Measurements from ENCODE around the gene SLC6A18. TPM values are rescaled to one million over a fixed set of nuclear protein-coding genes. Genes with fewer than 3 reads are reported as not detected.
A peak's percentile ranks its signal among the peaks of the same experiment; 100 is the strongest.

The SLC6A18 gene
- polyA plus RNA-seq, 1 donor: 0.53 TPM

DNA sequence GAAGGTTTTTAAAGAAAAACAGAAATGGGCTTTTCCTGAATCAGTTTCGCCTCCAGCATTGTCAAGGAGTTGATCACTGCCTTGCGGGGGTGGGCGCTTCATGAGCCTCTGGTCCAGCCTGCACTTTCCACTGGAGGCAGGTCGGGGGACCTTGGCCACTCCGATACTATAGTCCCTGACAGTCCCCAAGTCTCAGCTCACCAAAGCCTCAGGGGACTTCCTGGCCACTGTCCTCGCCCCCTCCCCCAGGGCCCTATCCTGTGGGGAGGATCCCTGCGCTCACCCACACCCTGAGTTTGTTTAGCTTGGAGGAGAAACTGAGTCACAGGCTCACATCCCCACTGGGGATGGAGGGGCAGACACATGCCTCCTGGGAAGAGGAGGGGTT is 22.4 kb upstream of the SLC6A18 start:
- DNase-seq: no peak

DNA sequence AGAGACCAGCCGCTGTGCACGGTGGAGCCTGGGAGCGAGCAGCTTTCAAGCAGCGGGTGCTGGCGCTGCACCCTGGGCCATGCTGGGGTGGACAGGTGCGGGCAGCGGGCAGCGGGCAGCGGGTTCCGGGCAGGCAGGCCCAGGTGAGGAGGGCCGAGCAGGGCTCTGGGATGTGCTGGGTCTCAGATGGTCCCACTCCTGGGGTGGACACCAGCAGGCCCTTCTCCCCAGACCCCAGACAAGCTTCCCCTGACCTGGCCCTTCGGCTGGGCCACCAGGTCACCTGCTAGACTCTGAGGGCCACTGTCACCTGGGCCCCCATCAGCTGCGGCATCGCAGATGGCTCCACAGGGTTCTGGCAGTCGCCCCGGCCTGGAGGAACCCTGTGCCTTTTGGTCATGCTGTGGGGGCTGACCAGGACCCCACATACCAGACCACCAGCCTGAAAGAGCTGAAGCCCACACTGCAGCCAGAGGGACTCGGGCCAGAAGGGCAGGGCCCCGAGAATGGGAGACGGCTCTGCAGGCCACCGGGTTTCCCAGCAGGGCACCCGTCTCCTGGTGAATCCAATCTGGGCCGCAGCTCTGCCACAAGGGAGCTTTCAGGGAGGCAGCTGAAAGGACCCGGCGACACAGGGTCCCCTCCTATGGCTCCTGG is 21.7 kb upstream of the SLC6A18 start:
- DNase-seq: no peak

DNA sequence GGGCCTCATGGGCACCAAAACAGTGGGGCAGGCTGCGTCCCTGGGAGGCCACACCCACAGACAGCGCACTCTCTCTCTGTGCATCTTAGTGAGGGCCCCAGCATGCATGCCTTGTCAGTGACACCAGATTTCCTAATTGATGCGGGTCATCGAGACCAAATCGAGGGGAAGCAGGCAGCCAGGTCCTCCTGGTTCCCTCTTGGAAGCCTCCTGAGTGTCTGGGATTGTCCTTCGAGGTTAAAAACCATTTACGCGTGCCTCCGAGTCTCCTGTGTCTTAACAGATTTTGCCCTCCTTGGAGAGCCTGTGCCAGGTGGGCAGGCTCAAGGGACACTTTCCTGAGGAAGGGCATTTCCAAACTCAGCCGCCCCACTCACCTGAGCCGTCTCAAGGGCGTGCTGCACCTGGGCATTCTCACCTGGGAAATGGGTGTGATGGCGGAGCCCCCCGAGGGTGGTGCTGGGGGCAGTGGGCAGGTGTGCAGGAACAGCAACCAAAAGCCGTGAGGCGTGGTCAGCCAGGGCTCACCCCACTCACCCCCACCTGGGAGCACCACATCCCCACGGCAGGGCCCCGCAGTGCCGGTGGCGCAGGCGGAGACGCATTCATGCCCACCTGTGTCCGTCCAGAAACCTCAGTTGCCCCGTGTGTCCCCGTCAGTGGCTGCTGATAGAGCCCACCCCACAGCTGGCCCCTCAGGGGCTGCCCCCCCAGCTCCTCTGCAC is 21.1 kb upstream of the SLC6A18 start:
- no peak for DNase-seq

DNA sequence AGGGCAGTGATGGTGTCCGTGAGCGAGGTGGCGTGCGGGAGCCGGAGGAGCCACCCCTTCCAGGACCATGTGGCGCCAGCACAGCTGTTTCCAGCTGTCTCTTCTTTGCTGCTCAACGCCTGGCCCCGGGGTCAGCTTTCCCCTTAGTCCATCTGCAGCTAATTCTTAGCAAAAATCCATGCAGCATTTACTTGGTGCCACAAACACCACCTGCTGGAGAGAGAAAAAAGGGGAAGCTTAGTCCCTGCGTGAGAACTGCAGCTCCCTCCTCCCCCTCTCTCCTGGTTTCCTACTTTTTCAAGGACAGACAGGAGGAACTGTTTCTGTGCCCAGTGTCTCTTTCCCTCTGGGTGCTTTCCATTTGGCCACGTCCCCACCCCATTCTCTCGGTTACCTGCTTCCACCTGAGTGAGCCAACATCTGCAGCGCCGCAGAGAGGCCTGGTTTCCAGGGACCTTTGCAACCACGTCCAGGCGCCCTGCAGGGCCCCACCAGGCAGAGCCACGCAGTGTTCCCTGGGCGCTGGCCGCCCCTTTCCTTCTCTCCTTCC is 20.4 kb upstream of the SLC6A18 start:
- DNase-seq: peak; percentile 84

DNA sequence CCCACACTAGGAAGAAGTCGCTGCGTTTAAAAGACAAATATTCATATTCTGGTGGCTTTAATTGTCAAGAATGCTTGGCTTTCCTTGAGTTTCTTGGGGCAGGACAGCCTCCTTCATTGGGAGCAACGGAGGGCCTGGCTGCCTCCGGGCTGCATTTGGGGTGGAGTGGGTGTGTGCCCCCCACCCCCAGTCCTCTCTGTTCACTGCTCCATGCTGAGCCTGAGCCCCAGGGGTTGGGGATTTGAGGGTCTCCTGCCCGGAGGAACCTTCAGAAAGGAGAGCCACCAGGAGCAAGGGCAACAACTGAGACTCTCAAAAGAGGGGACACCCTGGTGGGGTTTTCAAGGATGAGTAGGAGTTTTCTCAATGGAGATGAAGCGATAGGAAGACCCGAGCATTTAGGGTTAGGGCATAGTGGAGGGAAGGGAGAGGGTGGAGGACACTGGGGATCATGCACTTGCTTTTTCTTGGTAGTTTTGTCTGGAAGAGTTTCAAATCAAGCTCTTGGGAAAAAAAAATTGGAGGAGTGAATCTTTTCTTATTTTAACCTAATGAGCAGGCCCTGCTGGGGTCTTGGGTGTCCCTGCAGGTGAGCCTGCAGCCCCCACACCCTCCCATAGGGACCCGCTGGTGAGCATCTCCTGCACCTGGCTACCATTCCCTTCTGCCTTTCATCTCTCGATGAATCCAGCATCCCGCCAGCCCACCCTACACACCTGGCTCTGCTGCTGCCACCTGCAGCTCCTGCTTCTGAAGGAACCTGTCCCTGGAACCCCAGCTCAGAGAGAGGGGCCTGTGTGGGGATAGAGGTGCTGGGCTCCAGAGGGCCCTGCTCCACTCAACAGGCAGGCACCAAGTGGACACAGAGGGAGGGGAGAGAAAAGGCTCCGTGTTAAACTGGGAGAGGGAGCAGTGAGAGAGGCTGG is 19.7 kb upstream of the SLC6A18 start:
- no peak for DNase-seq

DNA sequence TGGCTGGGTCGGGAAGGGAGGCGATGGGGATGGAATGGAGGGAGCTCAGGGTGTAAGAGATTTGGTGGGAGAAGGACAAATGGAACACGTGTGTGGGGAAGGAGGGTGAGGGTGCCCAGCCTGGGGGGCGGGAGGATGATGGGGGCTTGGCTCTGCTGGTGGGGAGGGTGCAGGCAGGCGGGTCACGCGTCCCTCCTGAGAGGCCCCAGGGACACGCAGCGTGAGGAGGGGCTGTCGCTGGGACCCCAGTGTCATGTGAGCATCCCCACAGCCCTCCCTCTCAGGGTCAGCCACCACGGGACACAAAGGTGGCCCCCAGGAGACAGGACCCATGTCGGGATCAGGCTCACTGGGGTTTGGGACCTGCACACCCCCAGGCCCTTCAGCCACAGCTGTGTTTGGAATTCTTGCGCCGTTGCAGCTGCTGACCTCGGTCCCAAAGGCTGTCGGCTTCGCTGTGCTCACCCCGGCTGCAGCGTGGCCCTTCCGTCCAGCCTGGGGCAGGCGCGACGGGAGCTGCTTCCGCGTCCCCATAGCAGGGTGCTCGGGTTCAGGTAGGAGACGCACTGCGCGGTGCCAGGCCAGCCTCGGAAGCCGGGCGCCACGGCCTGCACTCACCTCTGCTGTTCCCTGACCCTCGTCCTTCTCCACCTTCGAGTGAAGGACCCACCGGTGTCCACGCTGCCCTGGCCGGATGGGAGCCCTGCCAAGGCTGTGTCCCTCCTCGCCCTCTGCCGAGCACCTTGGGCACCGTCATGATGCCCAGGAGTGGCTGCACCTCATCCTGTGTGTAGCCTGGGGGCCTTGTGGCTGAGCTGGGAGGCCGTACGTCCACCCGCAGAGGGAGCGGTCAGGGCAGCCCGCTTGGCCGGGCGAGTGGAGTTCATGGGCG is 18.4 kb upstream of the SLC6A18 start:
- DNase-seq: no peak

DNA sequence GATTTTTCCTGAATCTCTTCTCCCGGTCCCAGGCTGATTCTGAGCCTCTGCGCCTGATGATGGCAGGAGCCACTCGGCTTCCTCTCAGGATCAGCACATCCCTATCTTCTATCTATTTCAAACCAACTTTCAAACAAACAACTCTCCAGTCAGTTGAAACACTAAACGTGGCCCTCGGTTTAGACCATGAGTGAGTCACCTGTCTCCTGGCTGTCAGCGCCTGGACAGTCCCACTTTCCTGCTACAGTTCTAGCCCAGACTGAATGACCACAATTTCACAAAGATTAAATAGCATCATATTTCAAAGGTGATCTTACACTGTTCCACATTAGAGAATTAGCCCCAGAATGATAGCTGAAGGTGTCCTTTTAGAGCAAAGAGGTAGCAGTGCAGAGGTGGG is 17.6 kb upstream of the SLC6A18 start:
- no peak for DNase-seq

DNA sequence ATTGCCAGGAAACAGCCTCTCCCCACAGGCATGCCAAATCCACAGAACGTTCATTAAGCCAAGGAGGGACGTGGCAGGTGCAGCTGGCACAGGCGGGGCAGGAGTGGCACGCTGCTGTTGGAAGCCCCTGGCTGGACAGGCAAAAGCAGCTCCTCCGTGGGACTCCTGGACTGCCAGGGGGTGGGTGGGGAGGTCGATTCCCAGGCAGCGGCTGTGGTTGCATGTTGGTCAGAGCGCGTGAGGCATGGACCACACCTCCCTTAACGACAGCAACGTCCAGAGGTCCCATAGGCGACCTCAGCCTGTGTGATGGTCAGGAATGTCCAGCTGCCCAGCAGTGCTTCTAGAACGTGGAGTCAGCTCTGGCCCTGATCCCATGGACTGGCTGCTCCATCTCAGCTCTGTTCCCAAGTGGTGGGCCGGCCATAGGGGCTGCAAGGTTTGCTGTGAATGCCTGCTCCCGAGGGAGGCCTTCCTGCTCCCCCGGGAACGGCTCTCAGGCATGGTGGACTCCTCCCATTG is 16.9 kb upstream of the SLC6A18 start:
- DNase-seq: no peak

DNA sequence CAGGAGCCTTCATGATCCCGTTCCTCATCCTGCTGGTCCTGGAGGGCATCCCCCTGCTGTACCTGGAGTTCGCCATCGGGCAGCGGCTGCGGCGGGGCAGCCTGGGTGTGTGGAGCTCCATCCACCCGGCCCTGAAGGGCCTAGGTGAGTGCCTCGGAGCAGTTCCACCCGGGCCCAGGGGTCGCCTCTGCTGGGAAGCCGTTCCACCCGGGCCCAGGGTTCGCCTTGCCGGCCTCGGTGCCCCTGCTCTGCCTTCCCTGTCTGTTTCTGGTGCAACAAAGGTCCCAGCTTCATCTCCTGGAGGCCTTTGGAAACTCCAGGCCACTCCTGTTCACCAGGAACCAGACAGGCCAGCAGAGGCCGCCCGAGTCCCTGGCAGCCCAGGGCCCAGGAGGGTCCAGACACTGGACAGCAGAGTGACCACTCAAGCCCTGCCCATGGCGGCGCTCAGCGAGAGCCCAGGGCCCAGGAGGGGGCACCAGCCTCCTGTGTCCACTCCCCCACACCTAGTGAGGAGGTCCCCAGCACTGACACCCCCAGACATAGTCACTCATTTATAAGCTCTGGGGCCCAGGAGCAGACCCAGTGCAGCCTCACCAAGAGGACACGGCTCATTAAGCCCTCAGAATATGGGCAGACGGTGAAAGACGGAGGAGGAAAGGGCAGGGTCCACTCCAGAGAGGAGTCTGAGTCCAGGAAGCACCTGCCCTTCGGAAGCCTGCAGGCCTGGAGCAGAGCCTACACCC is 16.3 kb upstream of the SLC6A18 start:
- peak; percentile 76 for DNase-seq

DNA sequence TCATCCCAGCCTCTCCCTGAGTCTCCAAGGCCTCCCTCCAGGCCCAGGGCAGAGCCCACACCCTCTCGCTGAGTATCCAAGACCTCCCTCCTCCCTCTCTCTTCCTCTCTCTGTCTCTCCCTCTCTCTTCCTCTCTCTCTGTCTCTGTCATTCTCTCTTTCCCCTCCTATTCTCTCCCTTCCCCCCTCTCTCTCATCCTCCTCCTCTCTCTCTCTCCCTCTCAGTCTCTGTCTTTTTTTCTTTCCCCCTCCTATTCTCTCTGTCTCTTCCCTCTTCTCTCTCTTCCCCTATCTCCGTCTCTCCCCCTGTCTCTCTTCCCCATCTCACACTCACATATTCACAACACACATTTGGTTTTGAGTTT is 15.7 kb upstream of the SLC6A18 start:
- DNase-seq: no peak

DNA sequence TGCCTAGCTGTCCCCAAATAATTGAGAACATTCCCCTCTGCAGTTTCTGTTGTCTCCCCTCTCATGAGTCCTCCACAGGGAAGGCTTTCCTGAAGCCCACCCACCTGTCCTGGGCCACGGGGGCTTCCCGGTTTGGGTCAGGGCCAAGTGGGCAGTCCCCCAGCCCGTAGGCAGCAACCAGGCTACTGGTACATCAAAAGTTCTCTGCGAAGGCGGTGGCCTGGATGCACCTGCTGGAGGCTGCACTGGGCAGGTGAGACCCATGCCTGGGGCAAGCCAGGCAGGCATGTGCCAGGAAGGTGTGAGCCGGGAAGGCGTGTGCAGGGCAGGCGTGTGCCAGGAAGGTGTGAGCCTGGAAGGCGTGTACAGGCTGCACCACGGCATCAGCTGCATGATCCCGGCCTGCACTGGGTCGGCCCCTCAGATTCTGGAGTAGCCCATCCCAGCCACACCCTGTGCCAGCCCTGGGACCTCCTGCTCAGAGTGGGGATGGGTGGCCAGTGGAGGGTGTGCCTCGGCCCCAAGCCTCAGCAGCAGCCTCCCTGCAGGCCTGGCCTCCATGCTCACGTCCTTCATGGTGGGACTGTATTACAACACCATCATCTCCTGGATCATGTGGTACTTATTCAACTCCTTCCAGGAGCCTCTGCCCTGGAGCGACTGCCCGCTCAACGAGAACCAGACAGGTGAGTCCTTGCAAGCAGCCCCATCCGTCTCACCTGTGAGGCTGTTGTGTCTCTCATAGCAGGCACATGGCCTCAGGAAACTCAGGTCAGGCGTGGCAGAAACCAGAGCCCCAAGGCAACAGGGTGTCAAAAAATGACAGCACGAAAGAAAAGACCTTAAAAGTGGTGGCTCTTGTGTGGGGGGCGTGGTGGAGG is 15.0 kb upstream of the SLC6A18 start:
- no peak for DNase-seq

DNA sequence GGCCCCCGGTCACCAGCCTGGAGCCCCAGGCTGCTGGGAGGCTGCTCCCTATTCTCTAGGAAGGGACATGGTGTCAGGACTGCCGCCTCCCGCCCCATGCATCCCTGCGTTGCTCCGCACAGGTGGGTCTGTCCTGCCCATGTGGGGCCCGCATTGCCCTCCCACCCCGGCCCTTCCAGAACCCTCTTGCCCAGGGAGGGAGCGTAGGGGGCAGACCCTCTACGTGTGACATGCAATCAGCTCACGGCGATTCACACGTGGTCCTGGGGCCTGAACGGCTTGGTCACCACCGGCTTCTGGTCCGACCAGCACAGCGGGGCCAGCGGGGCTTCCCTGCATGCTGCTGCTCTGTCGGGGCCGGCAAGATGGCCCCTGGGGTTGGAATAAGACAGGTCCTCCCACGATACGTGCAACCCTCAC is 14.3 kb upstream of the SLC6A18 start:
- no peak for DNase-seq

DNA sequence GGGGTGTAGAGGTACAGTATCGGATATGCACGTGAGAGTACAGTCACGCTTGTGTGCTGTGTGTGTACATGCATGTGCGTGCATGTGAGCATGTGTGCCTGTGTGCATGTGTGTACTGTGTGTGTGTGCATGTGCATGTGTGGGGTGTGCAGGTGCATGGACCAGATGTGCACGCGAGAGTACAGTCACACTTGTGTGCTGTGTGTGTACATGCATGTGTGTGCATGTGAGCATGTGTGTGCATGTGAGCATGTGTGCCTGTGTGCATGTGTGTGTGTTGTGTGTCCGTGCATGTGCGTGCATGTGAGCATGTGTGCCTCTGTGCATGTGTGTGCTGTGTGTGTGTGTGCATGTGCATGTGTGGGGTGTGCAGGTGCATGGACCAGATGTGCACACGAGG is 13.5 kb upstream of the SLC6A18 start:
- DNase-seq: no peak

DNA sequence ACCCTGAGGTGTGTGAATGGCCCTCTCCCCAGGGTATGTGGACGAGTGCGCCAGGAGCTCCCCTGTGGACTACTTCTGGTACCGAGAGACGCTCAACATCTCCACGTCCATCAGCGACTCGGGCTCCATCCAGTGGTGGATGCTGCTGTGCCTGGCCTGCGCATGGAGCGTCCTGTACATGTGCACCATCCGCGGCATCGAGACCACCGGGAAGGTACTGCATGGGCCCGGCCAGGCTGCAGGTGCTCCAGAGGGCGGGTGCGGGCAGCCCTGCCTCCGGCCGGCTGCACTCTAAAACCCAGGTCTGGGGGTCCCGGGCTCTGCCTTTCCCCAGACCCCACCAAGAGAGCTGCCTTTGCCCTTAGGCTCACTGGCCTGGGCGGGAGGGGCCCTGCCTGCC is 12.9 kb upstream of the SLC6A18 start:
- DNase-seq: no peak

DNA sequence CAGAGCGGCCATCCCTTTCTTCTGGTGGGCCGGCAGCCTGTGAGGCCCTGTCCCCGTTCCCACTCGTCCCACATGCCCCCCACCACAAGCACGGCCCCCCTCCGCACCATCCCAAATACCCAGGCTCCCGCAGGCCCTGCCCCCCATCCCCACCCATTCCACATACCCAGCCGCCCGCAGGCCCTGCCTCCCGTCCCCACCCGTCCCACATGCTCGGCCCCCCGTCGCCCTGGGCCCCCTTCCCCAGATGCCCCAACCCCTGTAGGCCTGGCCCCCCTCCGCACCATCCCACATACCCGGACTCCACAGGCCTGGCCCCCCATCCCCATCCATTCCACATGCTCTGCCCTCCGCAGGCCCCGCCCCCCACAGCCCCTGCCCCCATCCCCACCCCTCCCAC is 12.3 kb upstream of the SLC6A18 start:
- DNase-seq: no peak

DNA sequence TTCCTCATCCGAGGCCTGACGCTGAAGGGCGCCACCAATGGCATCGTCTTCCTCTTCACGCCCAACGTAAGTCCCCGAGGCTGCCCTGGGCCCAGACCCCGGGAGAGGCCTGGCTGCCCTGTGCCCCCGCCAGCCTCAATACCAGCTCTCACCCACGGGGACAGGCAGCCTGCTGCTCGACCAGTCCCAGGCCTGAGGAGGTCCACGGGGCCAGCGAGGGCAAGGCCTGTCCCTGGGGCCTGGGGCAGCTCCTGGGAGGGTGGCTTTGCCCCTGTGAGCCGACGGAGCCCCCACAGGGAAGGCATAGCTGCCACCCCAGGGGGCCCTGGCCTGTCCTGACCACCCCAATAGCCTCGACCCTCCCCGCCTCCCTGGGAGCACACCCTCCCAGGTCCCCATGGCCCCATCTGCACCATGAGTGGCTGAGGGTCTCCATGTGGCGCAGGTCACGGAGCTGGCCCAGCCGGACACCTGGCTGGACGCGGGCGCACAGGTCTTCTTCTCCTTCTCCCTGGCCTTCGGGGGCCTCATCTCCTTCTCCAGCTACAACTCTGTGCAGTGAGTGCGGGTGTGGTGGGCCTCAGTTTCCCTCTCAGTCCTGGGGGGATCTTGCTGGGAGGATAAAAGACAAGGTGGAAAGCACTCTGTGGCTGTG is 11.5 kb upstream of the SLC6A18 start:
- no peak for DNase-seq

DNA sequence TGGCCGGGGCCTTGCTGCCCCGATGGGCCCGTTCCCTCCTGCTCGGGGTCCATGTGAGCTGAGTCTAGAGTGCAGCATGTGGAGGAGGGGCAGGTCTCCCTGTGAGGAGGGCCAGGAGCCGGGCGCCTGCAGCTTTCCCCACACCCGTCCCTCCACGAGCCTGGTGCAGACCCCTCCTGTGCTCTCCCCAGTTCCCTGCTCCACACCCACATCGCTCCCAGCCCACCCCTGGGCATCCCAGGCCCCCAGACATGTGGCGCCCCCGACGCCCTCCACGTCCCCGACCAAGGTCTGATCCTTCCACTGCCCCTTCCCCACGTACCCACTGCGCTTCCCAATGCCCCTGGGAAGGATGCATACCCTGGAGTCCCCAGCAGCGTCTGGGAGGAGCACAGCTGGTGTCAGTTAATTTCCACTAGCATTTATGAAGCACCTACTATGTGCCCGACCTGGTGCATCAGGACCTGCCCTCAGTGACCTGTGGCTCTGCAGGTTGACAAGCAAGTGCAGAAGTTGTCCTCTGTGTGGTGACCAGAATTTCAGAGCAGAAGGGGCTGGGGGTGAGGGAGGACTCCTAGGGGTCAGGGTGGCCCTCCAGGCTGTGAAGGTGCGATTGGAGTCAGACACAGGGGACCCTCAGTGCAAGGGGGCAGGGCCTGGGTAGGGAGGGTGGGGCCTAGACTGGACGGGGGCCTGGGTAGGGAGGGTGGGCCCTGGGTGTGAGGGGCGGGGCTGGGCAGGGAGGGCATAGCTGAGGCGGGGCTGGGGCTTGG is 10.8 kb upstream of the SLC6A18 start:
- no peak for DNase-seq

DNA sequence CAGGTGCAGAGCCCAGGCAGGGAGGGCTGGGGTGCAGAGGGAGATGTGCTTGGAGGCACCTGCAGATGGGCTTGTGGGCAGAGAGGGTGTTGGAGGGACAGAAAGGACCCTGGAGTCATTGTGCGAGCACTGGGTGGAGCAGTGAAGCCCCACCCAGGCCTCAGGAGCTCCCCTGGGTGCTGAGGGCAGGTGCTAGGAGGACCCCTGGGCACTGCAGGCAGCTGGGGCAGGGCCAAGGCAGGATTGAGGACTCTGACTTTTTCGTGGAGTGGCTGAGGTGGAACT is 10.3 kb upstream of the SLC6A18 start:
- DNase-seq: no peak

Data from left kidney (tissue), 2 donors.